NCI-H2171 treated with DMSO at 0.1 percent for 48 hours (cell line): Measurements from ENCODE around the gene TMEM54.

Experiments used
- DNase-seq: peaks from one replicate; lab custom pipeline; 2025; lab: John Stamatoyannopoulos, UW

TMEM54 gene

DNA sequence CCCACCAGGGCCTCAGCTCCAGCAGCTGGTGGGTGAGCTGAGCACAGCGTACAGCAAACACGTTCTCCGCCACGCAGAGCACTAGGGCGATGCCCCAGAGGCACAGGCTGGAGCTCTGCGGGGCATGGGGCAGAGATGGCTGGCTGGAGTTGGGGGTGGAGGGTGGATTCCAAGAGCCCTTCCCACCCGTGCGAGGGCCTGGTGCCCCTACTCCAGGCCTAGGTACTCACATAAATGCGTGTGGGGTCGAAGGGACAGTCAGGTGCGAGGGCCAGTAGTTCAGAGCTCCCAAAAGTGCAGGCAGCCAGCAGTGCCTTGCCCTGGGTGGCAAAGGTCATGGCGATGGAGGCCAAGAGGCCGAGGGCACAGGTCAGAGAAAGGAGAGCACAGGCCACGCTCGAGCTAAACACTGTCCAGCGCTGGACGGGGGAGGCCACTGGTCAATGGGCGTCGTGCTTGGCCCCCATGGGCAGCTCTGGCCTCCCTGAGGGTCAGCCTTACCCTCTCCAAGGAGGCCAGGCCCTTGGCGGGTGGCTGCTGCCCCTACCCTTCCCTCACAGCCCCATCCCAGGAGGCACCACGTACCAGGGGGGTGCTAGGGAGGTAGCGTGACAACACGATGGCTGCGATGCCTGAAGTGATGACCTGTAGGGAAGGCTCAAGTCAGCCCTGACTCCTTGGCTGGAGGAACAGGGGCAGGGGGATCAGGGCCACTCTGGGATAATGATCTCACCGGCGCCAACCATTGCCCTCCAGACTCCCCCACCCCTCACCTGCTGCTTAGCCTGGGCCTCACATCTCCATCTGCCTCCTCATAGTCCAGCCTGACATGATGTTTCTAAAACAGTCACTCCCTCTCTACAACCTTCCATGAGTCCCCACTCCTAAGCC is 5.6 kb downstream of the TMEM54 start:
- no peak for DNase-seq

DNA sequence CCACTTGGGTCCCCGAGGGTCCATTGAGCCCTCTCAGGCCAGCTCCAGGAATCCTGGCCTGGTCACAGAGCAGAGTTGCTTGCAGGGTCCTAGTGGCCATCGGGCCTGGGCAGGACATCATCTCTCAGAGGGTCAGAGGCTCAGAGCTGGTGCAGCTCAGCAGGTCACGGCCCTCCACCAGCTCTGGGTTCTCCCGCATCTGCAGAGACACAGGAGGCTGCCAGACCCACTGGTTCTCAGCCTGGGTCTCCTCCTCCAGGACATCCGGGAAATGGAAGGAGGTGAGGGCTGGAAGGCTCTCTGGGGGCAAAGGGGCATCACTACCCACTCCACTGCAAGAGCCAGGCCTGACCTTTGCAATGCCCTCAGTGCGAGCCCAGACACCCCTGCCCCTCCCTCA is 6.5 kb downstream of the TMEM54 start:
- no peak for DNase-seq

DNA sequence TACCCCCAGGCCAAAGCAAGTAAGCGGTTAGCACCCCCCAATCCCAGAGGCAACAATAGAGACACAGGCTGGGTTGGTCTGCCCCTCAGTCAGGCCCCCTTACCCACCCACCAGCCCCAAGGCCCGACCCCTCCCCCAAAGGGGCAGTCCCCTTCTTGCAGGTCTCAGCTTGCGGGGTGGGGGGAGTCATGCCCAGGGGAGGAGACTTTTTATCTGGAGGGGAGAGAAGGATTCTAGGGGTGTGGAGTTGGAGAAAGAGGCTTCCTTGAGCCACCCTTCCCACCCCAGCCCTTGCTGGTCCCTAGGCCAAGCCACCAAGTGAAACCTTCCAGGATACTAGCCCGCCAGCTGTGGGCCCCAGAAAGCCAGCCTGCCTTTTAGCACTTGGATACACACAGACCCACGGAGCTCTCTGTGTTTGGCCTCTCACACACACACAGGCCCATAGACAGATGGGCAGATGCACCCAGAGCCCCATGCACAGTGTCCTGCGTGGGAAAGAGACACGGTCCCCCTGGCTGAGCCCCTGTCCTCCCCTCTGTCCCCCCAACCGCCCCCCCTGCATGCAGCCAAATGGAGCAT is 7.1 kb downstream of the TMEM54 start:
- peak; percentile 60 for DNase-seq

- peak; percentile 78 for DNase-seq
Observed at GRCh38 chr1:32893198-32894018, 7.8 kb downstream of the TMEM54 start.

GRCh38 chr1:32892368-32893197 is 8.6 kb downstream of the TMEM54 start:
- DNase-seq = peak; percentile 70

DNA sequence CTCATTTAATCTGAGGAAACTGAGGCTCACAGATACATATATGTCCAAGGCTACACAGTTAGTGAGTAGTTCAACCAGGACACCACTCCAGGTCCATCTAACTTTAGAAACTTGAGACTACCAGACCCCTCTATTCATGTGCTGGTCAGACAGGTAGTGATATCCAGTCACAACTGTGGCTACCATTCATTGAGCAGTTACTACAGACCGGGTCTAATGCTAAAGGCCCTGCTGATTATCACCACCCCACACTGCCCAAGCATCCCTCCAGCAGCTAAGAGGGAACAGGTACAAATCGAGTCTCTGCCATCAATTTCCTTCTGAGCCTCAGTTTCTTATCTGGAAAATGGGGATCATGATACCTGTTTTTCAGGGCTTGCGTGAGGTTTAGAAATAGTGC is 9.6 kb downstream of the TMEM54 start:
- no peak for DNase-seq

DNA sequence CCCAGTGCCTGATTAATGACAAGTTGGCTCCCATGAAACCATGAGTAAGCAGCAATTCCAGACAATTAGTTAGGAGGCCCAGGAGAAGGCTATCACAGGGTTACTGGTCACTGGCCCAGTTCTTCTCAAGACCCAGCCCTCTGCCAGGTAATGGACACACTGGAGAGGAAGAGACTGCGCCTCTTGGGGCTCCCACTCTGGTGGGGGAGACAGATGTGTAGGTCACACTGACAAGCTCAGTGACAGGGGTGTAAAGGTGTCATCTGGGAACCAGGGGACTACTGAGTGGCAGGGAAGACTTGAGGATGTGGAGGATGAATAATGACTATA is 10.0 kb downstream of the TMEM54 start:
- DNase-seq = no peak

DNA sequence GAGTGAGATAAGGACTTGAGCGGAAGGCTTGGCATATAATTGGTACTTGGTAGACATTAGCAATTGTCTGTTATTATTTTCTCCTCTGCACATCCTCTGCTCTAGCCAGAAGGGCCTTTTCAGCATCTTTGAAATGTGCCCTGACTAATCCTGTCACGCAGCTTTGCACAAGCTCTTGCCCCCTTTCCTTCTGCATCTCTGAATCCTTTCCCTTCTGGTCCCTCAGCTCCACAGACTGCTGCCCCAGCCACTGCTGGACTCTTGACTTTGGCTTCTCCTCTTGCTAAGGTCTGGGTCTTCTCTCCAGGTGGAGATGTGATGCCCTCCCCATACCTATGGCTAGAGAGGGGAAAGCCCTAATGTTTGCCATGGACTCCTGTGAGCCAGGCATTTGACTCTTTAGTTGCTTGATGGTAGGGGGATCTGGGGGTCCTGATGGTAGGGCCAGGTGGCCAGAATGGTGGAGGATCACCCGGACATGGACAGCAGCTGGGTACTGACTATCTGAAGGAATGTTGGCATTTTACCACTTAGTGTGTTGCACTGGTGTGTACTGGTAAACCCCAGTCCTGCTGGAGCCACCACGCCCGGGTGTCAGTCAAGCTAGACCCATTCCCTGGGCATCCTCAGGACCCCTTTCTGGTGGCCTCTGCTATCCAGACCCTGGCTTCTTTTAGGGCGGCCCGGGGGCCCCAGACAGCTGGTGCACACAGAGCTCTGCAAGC is 10.5 kb downstream of the TMEM54 start:
- no peak for DNase-seq

DNA sequence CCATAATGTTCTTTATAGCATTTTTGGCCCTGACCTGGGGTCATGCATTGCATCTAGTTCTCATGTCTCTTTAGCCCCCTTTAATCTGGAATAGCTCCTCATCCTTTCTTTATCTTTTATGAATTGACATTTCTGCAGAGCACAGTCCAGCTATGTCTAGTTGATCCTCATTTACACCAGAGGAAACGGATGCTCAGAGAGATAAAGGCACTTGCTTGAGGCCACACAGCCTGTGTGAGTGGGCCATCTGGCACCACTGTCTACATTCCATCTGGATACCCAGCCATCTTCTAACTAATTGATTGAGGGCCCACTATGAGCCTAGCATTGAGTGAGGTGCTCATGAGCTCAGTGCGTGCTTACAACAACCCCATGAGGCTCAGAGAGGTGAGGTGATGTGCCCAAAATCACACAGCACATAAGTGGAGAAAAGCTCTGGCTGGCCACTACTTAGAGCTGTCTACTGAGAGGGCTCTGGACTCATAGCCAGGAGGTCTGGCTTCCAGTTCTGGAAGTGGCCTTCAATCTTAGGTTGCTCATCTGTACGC is 11.4 kb downstream of the TMEM54 start:
- no peak for DNase-seq

- no peak for DNase-seq
Observed at GRCh38 chr1:32888677-32889420, 12.3 kb downstream of the TMEM54 start.

GRCh38 chr1:32888134-32888533 is 13.1 kb downstream of the TMEM54 start:
- no peak for DNase-seq

GRCh38 chr1:32887623-32888022 is 13.6 kb downstream of the TMEM54 start:
- no peak for DNase-seq

DNA sequence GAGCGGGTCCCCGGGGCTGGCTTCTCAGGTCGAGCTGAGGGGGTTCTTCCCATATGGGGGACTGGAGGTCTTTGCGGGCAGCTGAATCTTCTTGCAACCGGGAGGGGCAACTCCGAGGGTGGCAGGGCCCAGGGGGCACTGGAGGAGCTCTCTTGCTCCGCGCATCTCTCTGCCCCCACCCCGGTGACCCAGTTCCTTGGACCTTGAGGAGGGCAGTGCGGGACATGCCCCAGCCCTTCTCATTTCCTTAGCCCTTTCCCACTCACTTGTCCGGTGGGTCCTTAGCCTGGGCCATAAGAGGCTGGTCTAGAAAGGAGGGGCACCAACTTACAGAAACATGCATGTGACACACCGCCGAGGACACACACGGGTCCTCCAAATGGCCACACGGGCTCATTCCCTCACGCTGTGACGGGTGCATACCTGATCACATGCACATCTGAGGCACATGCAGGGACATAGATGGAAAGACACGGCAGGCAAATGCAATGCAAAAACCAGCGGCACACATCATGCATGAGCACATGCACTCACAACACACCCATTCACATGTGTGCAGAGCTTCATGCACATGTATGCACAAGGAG is 14.3 kb downstream of the TMEM54 start:
- peak; percentile 28 for DNase-seq

GRCh38 chr1:32886004-32886827 is 15.0 kb downstream of the TMEM54 start, which contains the start of gene HPCA:
HPCA (plus strand) TSS chr1:32886491; CDS start chr1:32888899, 2,408 bp downstream.
- peak; percentile 65 for DNase-seq

DNA sequence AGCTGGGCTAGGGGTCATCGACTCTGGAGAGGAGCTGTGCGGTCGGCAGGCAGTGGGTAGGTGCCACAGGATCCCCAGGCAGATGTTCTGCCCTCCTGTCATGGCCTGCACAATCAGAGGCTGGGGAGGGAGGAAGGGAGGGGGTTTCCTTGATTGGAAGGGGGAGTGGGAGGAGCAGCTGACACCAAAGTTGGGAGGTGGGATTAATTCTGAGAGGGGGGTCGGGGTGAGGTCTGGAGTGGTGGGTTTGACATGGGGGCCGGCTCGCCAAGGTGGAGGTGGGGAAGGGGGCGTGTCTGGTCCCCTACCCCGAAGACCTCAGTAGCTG is 15.5 kb downstream of the TMEM54 start:
- DNase-seq = peak; percentile 88

- DNase-seq = peak; percentile 93
Observed at GRCh38 chr1:32884726-32885125, 16.5 kb downstream of the TMEM54 start.

GRCh38 chr1:32884032-32884372 is 17.2 kb downstream of the TMEM54 start:
- DNase-seq = no peak

GRCh38 chr1:32883338-32884031 is 17.7 kb downstream of the TMEM54 start:
- peak; percentile 72 for DNase-seq
